ENCODE results near the gene ANKH. TPM values are rescaled to one million over a fixed set of nuclear protein-coding genes. Genes with fewer than 3 reads are reported as not detected.
"Not testable (repeated sequence)": the region's sequence is repeated elsewhere in the genome, so short reads cannot be mapped to it uniquely, and the experiment has no call there.

ANKH gene
- polyA plus RNA-seq, 3 donors: 2.4 to 6.3 (median 3.1) TPM

GRCh38 chr5:14838396-14839319, 32.9 kb downstream of the ANKH start:
- Histone ChIP-seq H3K79me2 (ENCODE audit: insufficient read depth, low read length) (no peaks in the 10 kb centered on the region), H3K4me3 (replicated peaks in 1 of 3; ENCODE audit: low read depth in 2 of 3, low read length in 3 of 3) (no peak overlapping the region), H3K4me2 (replicated peaks; ENCODE audit: extremely low read depth, low read length, poor library complexity, severe bottlenecking) (no peak overlapping the region), H3K9ac (ENCODE audit: insufficient read depth, low read length, poor library complexity, severe bottlenecking) (no peak overlapping the region), H3K4me1 (ENCODE audit: control insufficient read depth in 1 of 2, insufficient read depth in 2 of 2, low read length in 2 of 2) (no peaks in the 10 kb centered on the region), H2AFZ (ENCODE audit: insufficient read depth, low read depth, low read length, poor library complexity, severe bottlenecking) (no peak overlapping the region), H4K20me1 (ENCODE audit: insufficient read depth, low read length) (no peaks in the 10 kb centered on the region), H3K36me3 (replicated peaks in 1 of 2; ENCODE audit: control insufficient read depth in 1 of 2, insufficient read depth in 2 of 2, low read length in 2 of 2) (no peaks in the 10 kb centered on the region), H3K9me3 (replicated peaks in 1 of 2; ENCODE audit: control insufficient read depth in 1 of 2, insufficient read depth in 1 of 2, low read length in 2 of 2) (no peaks in the 10 kb centered on the region), H3K27ac (ENCODE audit: low read depth in 1 of 2, low read length in 2 of 2) (no peak overlapping the region), H3K27me3 (ENCODE audit: control insufficient read depth in 2 of 2, insufficient read depth in 2 of 2, low read length in 2 of 2) (no peaks in the 10 kb centered on the region)
- intact Hi-C loops (cut with micrococcal nuclease): no loop called here
- no peak for TF ChIP-seq CTCF (IDR thresholded peaks at IDR 0.05)
- 96% methylated on average over 4 of the region's 15 CpGs for WGBS (ENCODE audit: insufficient coverage)
- H3K9me3 Mint-ChIP-seq: peaks cover 0 to 6% (median 3%) of the 10 kb centered on the region in 7 donors
- H3K4me3 Mint-ChIP-seq: no peak overlapping the region
- H3K27ac Mint-ChIP-seq: no peak overlapping the region
- no peaks in the 10 kb centered on the region for H3K27me3 Mint-ChIP-seq (ENCODE audit: low read depth in 3 of 3)
- no peak for DNase-seq
- H3K36me3 Mint-ChIP-seq: peaks cover 0 to 3% of the 10 kb centered on the region in 2 donors
- peaks cover 2% of the 10 kb centered on the region for H3K4me1 Mint-ChIP-seq

GRCh38 chr5:14837423-14838122, 34.0 kb downstream of the ANKH start:
- DNase-seq; H3K4me3 Mint-ChIP-seq; H3K4me3 ChIP-seq (replicated peaks in 1 of 3; ENCODE audit: low read depth in 2 of 3, low read length in 3 of 3); H3K27me3 Mint-ChIP-seq (ENCODE audit: low read depth in 3 of 3); H2AFZ ChIP-seq (ENCODE audit: insufficient read depth, low read depth, low read length, poor library complexity, severe bottlenecking); H3K9me3 ChIP-seq (replicated peaks in 1 of 2; ENCODE audit: control insufficient read depth in 1 of 2, insufficient read depth in 1 of 2, low read length in 2 of 2); H3K9ac ChIP-seq (ENCODE audit: insufficient read depth, low read length, poor library complexity, severe bottlenecking); H3K36me3 ChIP-seq (replicated peaks in 1 of 2; ENCODE audit: control insufficient read depth in 1 of 2, insufficient read depth in 2 of 2, low read length in 2 of 2); H3K27me3 ChIP-seq (ENCODE audit: control insufficient read depth in 2 of 2, insufficient read depth in 2 of 2, low read length in 2 of 2); intact Hi-C loops (cut with micrococcal nuclease); H4K20me1 ChIP-seq (ENCODE audit: insufficient read depth, low read length); H3K27ac ChIP-seq (ENCODE audit: low read depth in 1 of 2, low read length in 2 of 2); H3K27ac Mint-ChIP-seq; H3K4me2 ChIP-seq (replicated peaks; ENCODE audit: extremely low read depth, low read length, poor library complexity, severe bottlenecking); H3K9me3 Mint-ChIP-seq; H3K79me2 ChIP-seq (ENCODE audit: insufficient read depth, low read length); H3K4me1 Mint-ChIP-seq; H3K4me1 ChIP-seq (ENCODE audit: control insufficient read depth in 1 of 2, insufficient read depth in 2 of 2, low read length in 2 of 2); H3K36me3 Mint-ChIP-seq: not testable (repeated sequence)
- WGBS (ENCODE audit: insufficient coverage): no CpG with 5 or more reads among the region's 7 CpGs
